Type B pancreatic cell (in vitro differentiated cells): ENCODE data around the gene LDHD. TPM values are rescaled to one million over a fixed set of nuclear protein-coding genes. Genes with fewer than 3 reads are reported as not detected.

ENCODE experiments used
- DNase-seq: peaks from one replicate; pipeline ENCODE4 v3.0.0; 2021; ENCODE audit warnings: mixed read lengths; ENCODE audit not compliant: unreplicated experiment; ENCODE audit errors: extremely low spot score
- H3K27ac Mint-ChIP-seq: 2 replicates; pipeline ENCODE4 v1.8.0; 2021; ENCODE audit warnings: mild to moderate bottlenecking, mixed read lengths
- H3K27me3 Mint-ChIP-seq: 2 replicates; pipeline ENCODE4 v1.8.0; 2021; ENCODE audit warnings: mixed read lengths
- H3K36me3 Mint-ChIP-seq: 2 replicates; pipeline ENCODE4 v1.8.0; 2021; ENCODE audit warnings: mixed read lengths
- H3K4me1 Mint-ChIP-seq: one replicate; pipeline ENCODE4 v1.8.0; 2021; ENCODE audit warnings: mixed read lengths; ENCODE audit not compliant: unreplicated experiment
- H3K4me3 Mint-ChIP-seq: 2 replicates; pipeline ENCODE4 v1.8.0; 2021; ENCODE audit warnings: mild to moderate bottlenecking, mixed read lengths
- H3K9me3 Mint-ChIP-seq: 2 replicates; pipeline ENCODE4 v1.8.0; 2021; ENCODE audit warnings: mixed read lengths
- long read RNA-seq: library from polyadenylated mRNA; unstranded; transcript quantifications from one replicate; pipeline ENCODE4 v2.0.0, GENCODE V29; 2020
- total RNA-seq: library from RNA; stranded (reverse); gene quantifications from 2 replicates; pipeline ENCODE4 v1.2.1, GENCODE V29; 2021; ENCODE audit warnings: low replicate concordance
- TF ChIP-seq, protein P1 (sequence below): fragments of 200-600 bp; sonication (generic); conservative IDR thresholded peaks from 2 replicates; pipeline ENCODE4 v1.5.0; 2021; ENCODE audit warnings: antibody characterized with exemption, mild to moderate bottlenecking

LDHD gene
- total RNA-seq, result 0.69 and 1.8 TPM in 2 replicates
- long read RNA-seq, partial matches to known transcripts, result 0 of 1 reads
- long read RNA-seq, other reads (novel, unspliced or antisense), result 0 of 1 reads

DNA sequence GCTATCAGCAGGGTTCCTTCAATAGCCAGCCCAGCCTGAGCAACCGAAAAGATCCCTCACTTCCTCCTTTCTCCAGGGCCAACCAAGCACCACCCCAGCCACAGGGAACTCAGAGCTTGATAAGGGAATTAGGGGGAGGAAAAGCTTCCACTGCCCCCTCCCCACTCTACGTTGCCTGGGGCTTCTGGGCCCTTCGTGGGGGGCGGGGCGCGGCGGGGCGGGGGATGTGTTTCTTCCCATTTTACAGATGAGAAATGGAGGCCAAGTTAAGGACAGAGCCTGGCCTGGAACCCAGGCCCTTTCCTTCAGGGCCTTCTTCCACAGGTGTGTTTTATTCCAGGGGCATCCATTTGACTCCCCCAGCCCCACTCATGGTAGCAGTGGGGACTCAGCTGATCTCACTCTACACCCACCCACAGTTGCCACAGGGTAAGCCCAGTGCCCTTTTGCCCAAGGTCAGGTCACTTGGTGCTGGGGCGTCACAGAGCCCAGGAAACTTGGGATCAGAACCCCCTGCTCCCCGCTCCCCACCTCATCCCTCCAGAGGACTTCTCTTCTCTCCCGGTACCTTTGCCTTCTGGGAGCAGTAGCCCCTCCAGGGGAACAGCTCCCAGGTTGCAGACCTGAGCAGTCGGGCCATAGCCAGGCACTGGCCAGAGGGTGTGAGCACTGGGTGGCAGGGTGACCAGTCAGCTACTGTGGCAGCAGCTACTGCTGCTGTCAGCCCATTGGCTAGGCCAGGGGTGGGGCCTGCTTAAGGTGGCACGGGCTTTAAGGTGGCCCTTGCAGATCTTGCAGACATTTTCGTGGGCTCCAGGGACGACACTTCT, at the start of gene LDHD:
LDHD (minus strand) TSS at position 700 of the 830 bp plus-strand sequence; CDS start at position 640, 60 bp downstream.
- no peak within 1 kb of the TSS for H3K27ac Mint-ChIP-seq
- H3K27me3 Mint-ChIP-seq, result no peaks in the 10 kb centered on the region
- no peaks in the 10 kb centered on the region for H3K9me3 Mint-ChIP-seq
- TF ChIP-seq, protein P1, sequence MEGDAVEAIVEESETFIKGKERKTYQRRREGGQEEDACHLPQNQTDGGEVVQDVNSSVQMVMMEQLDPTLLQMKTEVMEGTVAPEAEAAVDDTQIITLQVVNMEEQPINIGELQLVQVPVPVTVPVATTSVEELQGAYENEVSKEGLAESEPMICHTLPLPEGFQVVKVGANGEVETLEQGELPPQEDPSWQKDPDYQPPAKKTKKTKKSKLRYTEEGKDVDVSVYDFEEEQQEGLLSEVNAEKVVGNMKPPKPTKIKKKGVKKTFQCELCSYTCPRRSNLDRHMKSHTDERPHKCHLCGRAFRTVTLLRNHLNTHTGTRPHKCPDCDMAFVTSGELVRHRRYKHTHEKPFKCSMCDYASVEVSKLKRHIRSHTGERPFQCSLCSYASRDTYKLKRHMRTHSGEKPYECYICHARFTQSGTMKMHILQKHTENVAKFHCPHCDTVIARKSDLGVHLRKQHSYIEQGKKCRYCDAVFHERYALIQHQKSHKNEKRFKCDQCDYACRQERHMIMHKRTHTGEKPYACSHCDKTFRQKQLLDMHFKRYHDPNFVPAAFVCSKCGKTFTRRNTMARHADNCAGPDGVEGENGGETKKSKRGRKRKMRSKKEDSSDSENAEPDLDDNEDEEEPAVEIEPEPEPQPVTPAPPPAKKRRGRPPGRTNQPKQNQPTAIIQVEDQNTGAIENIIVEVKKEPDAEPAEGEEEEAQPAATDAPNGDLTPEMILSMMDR, result no peak
- no peak for DNase-seq
- H3K4me1 Mint-ChIP-seq, result no peaks in the 10 kb centered on the region
- no peaks in the 10 kb centered on the region for H3K36me3 Mint-ChIP-seq
- peak within 1 kb of the TSS; percentile 70 for H3K4me3 Mint-ChIP-seq

DNA sequence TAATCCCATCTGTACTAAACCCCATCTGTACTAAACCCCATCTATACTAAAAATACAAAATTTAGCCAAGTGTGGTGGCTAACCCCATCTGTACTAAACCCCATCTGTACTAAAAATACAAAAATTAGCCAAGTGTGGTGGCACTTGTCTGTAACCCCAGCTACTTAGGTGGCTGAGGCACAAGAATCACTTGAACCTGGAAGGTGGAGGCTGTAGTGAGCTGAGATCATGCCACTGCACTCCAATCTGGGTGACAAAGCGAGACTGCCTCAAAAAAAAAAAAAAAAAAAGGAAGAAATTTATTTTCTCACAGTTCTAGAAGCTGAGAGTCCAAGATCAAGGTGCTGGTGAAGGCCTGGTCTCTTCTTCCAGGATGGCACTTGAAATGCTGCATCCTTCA, 43.8 kb upstream of the LDHD start:
- H3K4me1 Mint-ChIP-seq, result no peaks in the 10 kb centered on the region
- DNase-seq, result no peak
- no peak overlapping the region for H3K4me3 Mint-ChIP-seq
- H3K9me3 Mint-ChIP-seq, result peaks cover 14% of the 10 kb centered on the region
- peaks cover 65% of the 10 kb centered on the region for H3K36me3 Mint-ChIP-seq
- no peak overlapping the region for H3K27ac Mint-ChIP-seq
- TF ChIP-seq, protein P1, result no peak
- H3K27me3 Mint-ChIP-seq, result no peaks in the 10 kb centered on the region

DNA sequence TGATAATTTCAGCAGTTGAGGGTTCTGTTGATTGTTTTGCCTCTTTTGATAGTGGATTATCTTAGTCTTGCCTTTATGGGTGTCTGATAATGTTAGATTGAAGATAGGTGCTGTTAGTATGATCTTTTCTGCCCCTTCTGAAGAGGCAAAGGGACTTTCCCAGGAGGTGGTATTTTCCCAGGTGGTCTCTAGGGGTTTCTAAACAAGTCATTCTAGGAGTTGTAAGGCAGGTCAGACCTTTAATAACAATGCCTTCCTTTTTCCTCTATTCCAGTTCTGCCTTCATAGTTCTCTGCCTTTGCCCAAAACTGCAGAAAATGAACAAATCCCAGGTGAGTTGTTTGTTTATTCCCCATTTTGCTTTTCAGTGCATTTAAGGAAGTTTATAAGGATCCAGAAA, 36.1 kb upstream of the LDHD start:
- DNase-seq, result no peak
- H3K4me1 Mint-ChIP-seq, result peaks cover 4% of the 10 kb centered on the region
- H3K27ac Mint-ChIP-seq, result no peak overlapping the region
- peak overlapping the region; percentile 2 for H3K4me3 Mint-ChIP-seq
- peaks cover 56% of the 10 kb centered on the region for H3K36me3 Mint-ChIP-seq
- TF ChIP-seq, protein P1, result no peak
- H3K9me3 Mint-ChIP-seq, result peaks cover 17% of the 10 kb centered on the region
- H3K27me3 Mint-ChIP-seq, result no peaks in the 10 kb centered on the region

DNA sequence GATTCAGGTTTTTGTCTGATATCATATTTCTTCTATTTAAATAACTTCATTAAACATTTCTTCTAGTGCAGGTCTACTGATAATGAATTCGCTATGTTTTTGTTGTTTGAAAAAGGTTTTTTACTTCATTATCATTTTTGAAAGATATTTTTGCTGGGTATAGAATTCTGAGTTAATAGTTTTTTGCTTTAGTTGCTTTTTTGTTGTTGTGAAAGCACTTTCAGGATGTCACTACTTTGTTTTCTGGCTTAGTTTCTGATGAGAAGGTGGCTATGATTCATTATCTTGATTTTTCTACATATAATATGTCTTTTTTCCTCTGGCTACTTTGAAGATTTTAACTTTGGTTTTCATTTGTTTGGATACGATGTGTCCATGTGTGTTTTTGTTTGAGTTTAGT, 35.2 kb upstream of the LDHD start:
- Mint-ChIP-seq H3K36me3 (peaks cover 47% of the 10 kb centered on the region), H3K4me1 (peaks cover 4% of the 10 kb centered on the region), H3K27ac (no peak overlapping the region), H3K27me3 (no peaks in the 10 kb centered on the region), H3K4me3 (no peak overlapping the region), H3K9me3 (peaks cover 15% of the 10 kb centered on the region)
- no peak for DNase-seq
- TF ChIP-seq, protein P1, result no peak

DNA sequence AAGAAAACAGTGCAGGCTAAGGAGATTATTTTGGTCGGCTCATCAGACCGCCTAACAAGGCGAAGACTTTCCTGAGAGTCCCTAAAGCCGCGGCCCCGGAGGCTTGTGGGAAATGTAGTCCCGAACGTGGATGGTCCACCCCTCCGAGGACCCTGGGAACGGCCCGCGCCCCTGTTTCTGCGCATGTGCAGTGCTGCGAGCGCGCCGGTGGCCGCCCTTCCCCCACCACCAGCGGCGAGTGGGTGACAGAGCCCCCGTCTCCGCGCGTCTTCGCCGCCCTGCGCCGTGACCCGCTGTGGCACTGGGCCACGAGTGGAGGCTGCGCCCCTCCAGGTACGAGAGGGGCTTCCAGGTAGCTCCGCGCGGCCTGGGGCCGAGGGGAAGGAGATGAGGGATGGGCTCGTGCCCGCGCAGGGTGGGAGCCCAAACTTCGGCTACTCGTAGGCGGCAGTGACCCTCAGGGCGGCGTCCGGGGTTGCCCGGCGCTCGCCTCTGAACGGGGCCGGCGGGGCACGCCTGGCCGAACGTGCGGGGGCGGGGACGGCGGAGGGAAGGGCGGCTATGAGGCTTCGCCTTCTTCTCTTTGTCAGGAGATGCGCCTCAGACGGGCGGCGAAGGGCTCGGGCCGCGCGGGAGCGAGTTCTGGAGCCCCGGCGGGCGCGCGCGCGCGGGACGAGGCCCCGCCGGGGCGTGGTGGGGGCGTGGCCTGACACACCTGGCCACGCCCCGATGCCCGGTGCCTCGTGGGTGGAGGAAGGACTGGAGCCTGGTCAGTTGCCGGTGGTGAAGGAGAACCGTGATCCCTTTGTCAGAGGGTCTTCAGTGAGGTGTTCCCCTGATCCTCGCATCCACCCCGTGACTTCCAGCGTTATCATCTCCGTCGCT, 32.0 kb upstream of the LDHD start, which contains the start of gene ZFP1:
ZFP1 (plus strand) TSS at position 214 of the 885 bp plus-strand sequence. CDS start 4,428 bp downstream, outside the sequence.
- TF ChIP-seq, protein P1, result no peak
- H3K9me3 Mint-ChIP-seq, result peaks cover 12% of the 10 kb centered on the region
- peaks cover 33% of the 10 kb centered on the region for H3K36me3 Mint-ChIP-seq
- DNase-seq, result peak; percentile 97
- H3K4me3 Mint-ChIP-seq, result peak within 1 kb of the TSS; percentile 92
- peaks cover 4% of the 10 kb centered on the region for H3K4me1 Mint-ChIP-seq
- H3K27me3 Mint-ChIP-seq, result no peaks in the 10 kb centered on the region
- peak within 1 kb of the TSS; percentile 77 for H3K27ac Mint-ChIP-seq
